Glutamatergic neuron (in vitro differentiated cells): ENCODE data around the gene DNAJC6. TPM values are rescaled to one million over a fixed set of nuclear protein-coding genes. Genes with fewer than 3 reads are reported as not detected.
"Not testable (repeated sequence)": the region's sequence is repeated elsewhere in the genome, so short reads cannot be mapped to it uniquely, and the experiment has no call there.

Source experiments
- DNase-seq: peaks from one replicate; pipeline ENCODE4 v3.0.0; 2022
- H3K27ac Mint-ChIP-seq: one replicate; pipeline ENCODE4 v1.8.0; 2020; ENCODE audit warnings: mild to moderate bottlenecking, mixed read lengths, inconsistent platforms; ENCODE audit not compliant: unreplicated experiment
- H3K27me3 Mint-ChIP-seq: one replicate; pipeline ENCODE4 v1.8.0; 2020; ENCODE audit warnings: mild to moderate bottlenecking, moderate library complexity, mixed read lengths, inconsistent platforms; ENCODE audit not compliant: unreplicated experiment
- H3K36me3 Mint-ChIP-seq: one replicate; pipeline ENCODE4 v1.8.0; 2020; ENCODE audit warnings: mild to moderate bottlenecking, mixed read lengths, inconsistent platforms; ENCODE audit not compliant: unreplicated experiment
- H3K4me1 Mint-ChIP-seq: one replicate; pipeline ENCODE4 v1.8.0; 2020; ENCODE audit warnings: mild to moderate bottlenecking, low read depth, mixed read lengths, inconsistent platforms; ENCODE audit not compliant: unreplicated experiment
- H3K4me3 Mint-ChIP-seq: one replicate; pipeline ENCODE4 v1.8.0; 2020; ENCODE audit warnings: mild to moderate bottlenecking, mixed read lengths, inconsistent platforms; ENCODE audit not compliant: unreplicated experiment
- H3K9me3 Mint-ChIP-seq: one replicate; pipeline ENCODE4 v1.8.0; 2020; ENCODE audit warnings: mild to moderate bottlenecking, moderate library complexity, mixed read lengths, inconsistent platforms; ENCODE audit not compliant: unreplicated experiment
- CTCF ChIP-seq: fragments of 200-600 bp; sonication (generic); IDR thresholded peaks from one replicate; pipeline ENCODE4 v1.5.0; 2021; ENCODE audit not compliant: partially characterized antibody, unreplicated experiment
- total RNA-seq: library from RNA; stranded (reverse); fragmentation: NEBNext Ultra II Directional; extraction: Animal tissue kit (Norgen Biotek cat#: 25700); gene quantifications from one replicate; pipeline ENCODE4 v1.2.1, GENCODE V29; 2021; ENCODE audit not compliant: unreplicated experiment

DNAJC6 gene
- total RNA-seq, 1 donor from 2014 or later, result 54.6 TPM

- Mint-ChIP-seq H3K9me3 (peaks cover 4% of the 10 kb centered on the region), H3K4me1 (peaks cover 16% of the 10 kb centered on the region), H3K4me3 (no peak overlapping the region), H3K27ac (no peak overlapping the region), H3K27me3 (no peaks in the 10 kb centered on the region), H3K36me3 (no peaks in the 10 kb centered on the region)
- no peak for DNase-seq
- no peak for TF ChIP-seq CTCF
These were observed 133.1 kb downstream of the DNAJC6 start for GRCh38 chr1:65442442-65442841.

GRCh38 chr1:65443647-65444046 lies 134.3 kb downstream of the DNAJC6 start:
- H3K36me3 Mint-ChIP-seq, result no peaks in the 10 kb centered on the region
- H3K9me3 Mint-ChIP-seq, result peaks cover under 1% of the 10 kb centered on the region
- no peak overlapping the region for H3K27ac Mint-ChIP-seq
- H3K4me1 Mint-ChIP-seq, result peaks cover 16% of the 10 kb centered on the region
- no peak for DNase-seq
- no peak for TF ChIP-seq CTCF
- no peak overlapping the region for H3K4me3 Mint-ChIP-seq
- H3K27me3 Mint-ChIP-seq, result no peaks in the 10 kb centered on the region

- no peaks in the 10 kb centered on the region for H3K36me3 Mint-ChIP-seq
- no peak overlapping the region for H3K4me3 Mint-ChIP-seq
These were observed 134.8 kb downstream of the DNAJC6 start for GRCh38 chr1:65444128-65444640.

GRCh38 chr1:65445837-65446236 lies 136.5 kb downstream of the DNAJC6 start:
- Mint-ChIP-seq H3K9me3 (no peaks in the 10 kb centered on the region), H3K4me1 (peaks cover 9% of the 10 kb centered on the region), H3K27me3 (no peaks in the 10 kb centered on the region), H3K4me3 (no peak overlapping the region), H3K36me3 (no peaks in the 10 kb centered on the region), H3K27ac (no peak overlapping the region)
- DNase-seq, result no peak
- no peak for TF ChIP-seq CTCF

More at GRCh38 chr1:65444128-65444640, 134.8 kb downstream of the DNAJC6 start:
- Mint-ChIP-seq H3K4me1 (peaks cover 16% of the 10 kb centered on the region), H3K27ac (no peak overlapping the region), H3K9me3 (no peaks in the 10 kb centered on the region), H3K27me3 (no peaks in the 10 kb centered on the region)
- no peak for DNase-seq
- no peak for TF ChIP-seq CTCF

GRCh38 chr1:65449214-65449823 lies 140.0 kb downstream of the DNAJC6 start:
- Mint-ChIP-seq H3K9me3 (no peaks in the 10 kb centered on the region), H3K36me3 (no peaks in the 10 kb centered on the region), H3K4me3 (no peak overlapping the region), H3K27me3 (peaks cover 1% of the 10 kb centered on the region), H3K27ac (no peak overlapping the region), H3K4me1 (no peaks in the 10 kb centered on the region)
- DNase-seq, result peak; percentile 33
- no peak for TF ChIP-seq CTCF

- not testable (repeated sequence) for H3K27ac Mint-ChIP-seq, H3K4me3 Mint-ChIP-seq, DNase-seq, H3K4me1 Mint-ChIP-seq, H3K9me3 Mint-ChIP-seq, H3K36me3 Mint-ChIP-seq, H3K27me3 Mint-ChIP-seq
These were observed 146.3 kb downstream of the DNAJC6 start for GRCh38 chr1:65455678-65456077.
